HUDEP-2 (cell line): ENCODE measurements around the gene GRM6.

Source experiments
- DNase-seq, 76 experiments: peaks; one replicate each; lab custom pipeline; 2025; ENCODE audit not compliant: unreplicated experiment in 76 of 76; lab: John Stamatoyannopoulos, UW

The GRM6 gene

DNA sequence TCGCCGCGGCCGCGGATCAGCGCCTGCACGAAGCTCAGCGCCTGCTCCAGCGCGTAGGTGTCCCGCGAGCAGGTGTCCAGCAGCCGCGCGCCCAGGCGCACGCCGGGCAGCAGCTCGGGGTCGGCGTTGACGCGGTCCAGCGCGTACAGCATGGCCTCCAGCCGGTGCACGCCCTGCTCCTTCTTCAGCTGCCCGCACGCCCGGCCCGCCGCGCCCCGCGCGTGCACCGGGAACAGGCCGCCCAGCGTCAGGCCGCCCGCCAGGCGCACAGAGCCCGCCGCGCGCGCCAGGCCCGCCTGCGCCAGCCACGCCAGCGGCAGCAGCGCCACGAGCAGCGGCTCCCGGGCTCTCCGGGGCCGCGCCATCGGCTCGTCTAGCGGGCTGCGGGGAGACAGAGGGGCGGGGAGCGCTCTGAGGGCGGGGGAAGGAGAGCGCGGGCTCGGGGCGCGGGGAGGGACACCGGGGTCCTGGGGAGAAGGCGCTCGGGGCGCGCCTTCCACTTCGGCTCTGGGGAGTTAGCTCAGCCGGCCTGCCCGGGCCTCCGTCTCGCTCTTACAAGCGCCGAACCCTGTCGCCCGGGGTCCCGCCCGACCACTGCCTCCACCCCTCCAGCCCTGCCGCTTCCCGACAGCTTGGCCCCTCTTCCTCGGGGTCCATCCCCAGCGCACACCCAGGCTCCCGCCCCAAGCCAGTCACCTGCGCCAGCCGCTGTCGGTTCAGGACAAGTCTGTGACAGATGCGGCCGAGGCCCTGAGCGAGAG lies at the start of gene GRM6:
Gene GRM6, minus strand, starts transcription at position 741 of the 761 bp plus-strand sequence. Its CDS starts 376 bp downstream, at position 365.
- no peak for DNase-seq

DNA sequence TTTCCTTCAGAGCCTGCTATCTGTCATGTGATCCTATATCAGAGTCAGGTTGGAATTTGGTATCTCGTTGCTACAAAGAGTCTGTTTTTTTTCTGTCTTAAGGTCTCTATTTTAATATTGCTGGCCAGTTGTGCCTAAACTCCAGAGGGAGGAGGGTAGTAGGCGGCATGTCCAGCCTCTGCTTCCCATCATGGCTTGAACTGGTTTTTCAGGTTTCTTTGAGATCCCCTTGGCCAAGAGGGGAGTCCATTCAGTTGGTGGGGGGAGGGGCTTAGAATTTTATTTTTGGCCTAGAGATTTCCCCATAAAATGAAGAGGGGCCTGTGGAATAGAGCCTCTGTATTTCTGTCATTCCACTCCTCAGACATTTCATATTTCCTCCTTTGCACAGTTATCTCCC lies 49.6 kb upstream of the GRM6 start:
- no peak for DNase-seq

DNA sequence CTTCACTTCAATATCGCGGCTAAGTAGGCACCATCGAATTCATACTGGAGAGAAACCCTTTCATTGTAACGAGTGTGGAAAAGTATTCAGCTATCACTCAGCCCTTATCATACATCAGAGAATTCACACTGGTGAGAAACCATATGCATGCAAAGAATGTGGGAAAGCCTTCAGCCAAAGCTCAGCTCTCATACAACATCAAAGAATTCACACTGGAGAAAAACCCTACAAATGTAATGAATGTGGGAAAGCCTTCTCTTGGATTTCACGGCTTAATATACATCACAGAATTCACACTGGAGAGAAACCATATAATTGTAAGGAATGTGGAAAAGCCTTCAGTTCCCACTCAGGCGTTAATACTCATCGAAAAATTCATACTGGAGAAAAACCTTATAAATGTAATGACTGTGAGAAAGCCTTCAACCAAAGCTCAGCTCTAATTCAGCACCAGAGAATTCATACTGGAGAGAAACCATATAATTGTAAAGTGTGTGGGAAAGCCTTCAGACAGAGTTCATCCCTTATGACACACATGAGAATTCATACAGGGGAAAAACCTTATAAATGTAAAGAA lies 38.0 kb upstream of the GRM6 start:
- no peak for DNase-seq

DNA sequence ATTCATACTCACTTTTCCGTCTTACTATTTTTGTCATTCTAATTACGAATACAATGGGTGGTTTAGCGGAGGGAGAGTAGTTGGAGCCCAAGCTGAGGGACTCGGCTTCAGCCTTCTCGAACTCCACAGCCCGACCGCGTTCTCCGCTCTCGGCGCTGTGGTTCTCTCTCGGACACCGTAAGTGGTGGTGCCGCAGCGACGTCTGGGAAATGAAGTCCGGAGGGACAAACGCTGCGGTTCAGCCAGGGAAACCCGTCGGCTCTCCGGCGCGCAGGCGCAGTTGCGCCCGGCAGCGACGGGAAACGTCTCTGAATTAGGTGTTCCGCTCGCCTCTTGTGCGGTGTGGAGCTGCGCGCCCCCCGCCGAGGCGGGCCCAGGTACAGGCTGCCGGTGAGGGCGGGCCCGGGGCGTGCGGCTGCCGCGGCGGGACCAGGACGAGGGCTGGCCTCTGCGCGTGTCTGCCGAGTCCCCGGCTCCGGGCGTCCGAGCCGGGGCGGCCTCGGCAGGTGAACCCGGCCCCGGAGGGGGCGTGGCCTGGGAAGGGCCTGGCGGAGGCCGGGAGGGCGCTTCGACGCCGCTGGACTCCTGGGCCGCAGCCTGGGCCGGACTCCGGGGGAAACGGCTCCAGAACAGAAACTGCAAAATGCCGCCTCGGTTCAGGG lies 28.5 kb upstream of the GRM6 start, which contains the start of gene ZNF879:
Gene ZNF879, plus strand, starts transcription at position 277 of the 662 bp plus-strand sequence. CDS start 1,201 bp downstream, outside the sequence.
- peak in 63 of 76 experiments; percentile 2 to 91 (median 81) for DNase-seq

DNA sequence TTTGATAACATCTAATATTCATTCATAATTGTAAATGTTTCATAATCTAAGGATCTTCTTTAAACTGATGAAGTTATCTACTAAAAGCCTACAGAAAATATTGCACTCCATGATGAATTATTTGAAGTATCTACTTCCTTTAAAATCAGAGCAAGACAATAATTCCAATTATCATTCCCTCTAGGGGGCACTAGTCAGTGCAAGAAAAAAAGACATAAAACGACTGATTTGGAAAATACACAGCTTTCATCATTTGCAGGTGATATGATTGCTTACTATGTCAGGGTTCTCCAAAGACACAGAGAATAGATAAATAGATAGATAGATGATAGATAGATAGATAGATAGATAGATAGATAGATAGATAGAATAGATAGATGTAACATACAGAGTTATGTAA lies 13.5 kb upstream of the GRM6 start:
- DNase-seq, result no peak

DNA sequence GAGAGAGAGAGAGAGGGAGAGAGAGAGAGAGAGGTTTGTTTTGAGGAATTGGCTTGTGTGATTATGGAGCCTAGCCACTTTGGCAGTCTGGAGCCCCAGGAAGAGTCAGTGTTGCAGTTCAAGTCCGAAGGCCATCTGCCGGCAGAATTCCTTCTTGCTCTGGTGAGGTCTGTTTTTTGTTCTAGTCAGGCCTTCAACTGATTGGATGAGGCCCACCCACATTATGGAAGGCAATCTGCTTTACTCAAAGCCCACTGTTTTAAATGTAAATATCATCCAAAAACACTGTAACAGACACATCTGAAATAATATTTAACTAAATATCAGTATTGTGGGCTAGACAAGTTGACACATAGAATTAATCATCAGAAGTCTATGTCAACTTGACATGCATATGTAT lies 11.4 kb upstream of the GRM6 start:
- no peak for DNase-seq

DNA sequence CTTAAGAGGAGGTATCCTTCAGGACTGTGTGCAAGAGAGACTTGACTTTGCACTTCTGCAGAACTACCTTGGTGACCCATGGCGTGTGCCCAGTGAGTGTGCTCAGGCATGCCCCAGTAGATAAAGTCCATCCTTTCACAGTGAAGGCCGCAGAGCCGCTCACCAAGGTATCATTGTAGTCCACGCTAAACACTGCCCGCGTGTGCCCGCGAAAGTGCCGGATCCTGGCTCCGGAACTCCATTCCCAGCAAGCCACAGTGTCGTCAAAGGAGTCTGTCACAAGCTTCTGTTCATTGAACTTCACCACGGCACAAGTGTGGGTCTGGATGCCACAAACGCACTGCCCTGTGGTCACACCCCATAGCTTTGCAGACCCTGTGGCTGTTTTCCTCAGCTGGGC lies 3.3 kb upstream of the GRM6 start:
- no peak for DNase-seq

DNA sequence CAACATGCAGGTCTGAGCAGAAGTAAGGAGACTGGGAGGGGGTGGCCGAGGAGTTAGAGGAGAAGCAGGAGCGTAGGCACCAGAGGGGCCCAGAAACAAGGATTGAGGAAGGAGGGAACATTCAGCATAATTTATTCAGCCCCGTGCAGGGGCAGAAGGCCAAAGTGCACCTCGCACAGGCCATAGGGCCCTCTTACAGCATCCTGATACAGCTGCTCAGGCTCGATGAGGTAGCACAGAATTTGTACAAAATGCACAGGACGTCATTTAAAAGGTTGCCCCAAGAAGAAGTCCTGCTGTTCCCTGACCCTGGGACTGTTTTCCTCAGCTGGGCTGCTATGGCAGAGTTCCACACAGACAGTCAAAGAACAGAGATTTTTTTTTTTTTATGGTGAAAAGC lies 2.1 kb upstream of the GRM6 start:
- DNase-seq, result no peak

DNA sequence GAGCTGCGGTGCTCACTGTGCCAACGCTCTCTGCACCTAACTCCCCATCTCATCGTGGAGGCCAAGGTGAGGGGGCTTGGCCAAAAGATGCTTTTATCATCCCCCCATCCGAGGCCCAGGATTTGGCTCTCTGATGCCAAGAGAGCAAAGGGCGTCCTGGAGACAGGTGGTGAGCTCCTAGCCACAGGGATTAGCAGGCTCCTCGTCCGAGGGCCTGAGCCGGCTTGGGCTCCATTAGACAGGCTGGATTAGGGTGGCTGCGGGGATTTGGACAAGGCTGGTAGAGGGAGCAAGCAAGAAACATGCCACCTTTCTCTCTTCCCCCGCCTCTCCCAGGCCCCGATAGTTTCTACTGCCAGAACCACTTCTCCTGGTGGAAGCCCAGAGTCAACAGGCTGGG lies 1.0 kb upstream of the GRM6 start:
- DNase-seq, result no peak

DNA sequence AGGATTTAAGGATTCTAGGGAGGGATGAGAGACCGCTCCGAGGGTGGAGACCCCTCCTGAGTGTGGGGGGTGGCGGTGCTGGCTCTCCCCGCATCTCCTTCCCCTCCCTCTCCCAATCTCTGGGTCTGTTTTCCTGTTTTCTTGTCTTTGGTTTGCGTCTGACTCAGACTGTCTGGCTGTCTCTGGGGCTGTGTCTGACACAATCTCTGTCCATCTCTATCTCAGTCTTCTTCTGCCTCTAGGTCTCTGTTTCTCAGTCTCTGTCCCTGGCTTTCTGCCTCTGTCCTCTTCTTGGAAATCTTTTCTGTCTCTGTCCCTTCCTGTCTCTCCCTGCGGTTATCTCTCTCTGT lies 196 bp upstream of the GRM6 start:
- DNase-seq, result no peak

DNA sequence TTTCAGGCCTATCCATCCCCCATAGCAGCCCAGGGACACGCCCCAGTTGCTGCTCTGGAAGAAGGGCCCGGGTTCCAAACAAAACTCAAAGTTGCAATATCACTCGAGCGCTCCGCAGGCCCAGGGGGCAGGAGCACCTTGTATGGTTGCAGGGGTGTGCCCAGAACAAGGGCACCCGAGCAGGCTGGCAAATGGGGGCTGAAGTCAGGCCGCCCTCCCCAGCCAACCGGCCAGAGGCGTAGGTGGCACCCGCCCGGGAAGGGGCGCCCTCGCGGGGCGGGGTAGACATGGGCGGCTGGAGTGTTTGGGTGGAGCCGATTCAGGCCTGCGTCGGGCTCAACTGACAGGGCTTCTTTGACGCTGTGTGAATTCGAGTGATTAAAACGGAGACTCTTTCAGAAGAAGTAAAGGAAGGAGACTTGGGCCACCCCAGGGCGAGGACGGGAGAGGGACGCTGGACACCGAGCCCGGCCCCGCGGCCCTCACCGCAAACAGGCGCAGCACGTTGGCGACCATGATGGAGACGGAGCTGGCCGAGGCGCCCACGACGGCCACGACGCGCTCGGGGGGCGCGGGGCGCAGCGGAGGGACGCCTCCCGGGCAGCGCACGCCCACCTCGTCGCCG lies 1.1 kb downstream of the GRM6 start:
- DNase-seq, result no peak

DNA sequence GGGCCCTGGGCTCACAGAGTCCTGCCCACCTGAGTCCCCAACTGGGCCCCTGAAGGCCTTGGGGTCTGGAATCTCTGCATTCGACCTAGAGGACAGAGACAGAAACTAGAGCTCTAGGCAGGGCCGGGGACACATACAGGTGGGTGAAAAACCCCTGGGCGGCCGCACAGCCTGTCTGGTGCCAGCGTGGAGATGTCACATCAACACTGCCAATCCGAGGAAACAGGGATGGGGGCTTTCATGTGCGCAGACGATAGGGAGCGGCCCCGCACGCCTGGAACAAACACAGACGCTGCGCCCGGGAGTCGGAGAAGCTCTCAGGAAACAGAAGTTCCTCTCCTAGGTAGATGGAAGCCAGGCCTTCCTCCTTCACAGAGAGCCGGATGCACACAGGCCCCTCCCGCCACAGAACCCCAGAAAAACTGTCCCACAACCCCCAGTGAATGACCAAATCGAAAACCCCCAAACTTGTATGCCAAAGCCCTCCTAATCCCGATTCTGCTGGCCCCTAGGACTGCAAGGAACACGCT lies 1.8 kb downstream of the GRM6 start:
- DNase-seq, result no peak

DNA sequence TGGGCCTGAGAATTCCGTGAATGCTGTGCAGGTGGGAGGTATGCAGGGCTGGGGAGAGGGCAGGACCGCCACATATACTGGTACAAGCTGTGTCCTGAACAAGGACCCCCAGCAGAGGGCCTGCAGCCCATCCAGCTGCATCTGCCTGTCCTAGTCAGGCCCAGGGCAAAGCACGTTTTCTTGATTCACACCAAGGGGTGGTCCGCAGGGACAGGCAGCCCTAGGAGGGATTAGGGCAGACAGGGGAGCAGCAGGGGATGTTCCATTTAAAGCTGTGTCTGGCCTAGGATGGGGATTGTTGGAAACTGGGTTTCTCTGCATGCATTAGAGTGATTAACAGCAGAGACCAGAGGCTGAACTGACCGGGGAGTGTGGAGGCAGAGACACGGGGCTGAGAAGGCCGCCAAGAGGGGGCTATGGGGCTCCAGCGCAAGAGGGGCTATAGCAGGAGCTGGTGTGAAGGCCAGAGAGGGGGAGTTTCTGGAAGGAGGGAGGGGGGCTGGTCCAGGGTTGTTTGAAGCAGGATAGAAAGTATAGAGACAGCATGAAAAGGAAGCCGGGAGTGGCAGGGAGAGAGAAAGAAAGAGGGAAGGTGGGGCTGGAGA lies 2.7 kb downstream of the GRM6 start:
- DNase-seq, result no peak

DNA sequence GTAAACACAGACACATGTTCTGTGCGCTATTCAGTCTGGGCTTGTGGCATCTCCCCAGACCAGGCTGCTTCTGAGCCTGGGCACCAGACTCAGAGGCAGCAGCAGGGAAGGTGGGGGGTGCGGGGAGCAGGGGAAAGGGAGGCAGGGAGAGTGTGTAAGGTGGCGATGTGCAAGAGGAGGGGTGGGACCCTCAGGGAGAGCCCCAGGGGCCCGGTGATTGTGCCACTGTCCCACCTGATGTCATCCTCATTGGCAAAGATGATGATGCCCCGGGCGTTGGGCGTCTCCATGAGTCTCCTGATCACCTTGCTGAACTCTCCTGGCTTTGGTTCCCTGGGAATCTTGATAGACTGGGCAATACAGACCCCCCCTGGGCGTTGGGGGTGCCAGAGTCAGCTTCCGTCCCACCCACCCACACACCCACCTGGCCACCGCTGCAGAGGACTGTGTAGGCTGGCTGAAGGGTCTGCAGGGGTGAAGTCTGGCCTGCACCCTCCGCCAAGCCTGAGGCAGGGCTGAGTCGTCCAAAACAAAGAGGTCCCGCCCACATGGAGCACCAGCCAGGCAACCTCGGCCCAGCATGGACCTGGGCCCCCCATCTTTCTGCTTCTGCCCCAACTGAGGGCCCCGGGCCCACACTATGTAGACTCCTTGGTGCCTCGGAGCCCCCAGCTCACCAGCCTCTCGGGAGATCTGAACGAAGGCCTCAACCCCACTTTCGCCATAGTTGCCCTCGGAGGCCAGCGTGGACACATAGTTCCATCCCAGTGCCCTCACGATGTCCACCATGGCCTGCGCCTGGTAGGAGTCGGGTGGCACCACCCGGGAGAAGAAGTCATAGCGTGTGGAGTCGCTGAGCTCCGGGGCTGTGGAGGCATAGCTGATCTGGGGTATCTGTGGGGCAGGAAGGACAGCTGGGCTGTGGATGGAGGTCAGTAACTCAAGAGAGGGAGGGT lies 3.7 kb downstream of the GRM6 start:
- DNase-seq, result no peak

DNA sequence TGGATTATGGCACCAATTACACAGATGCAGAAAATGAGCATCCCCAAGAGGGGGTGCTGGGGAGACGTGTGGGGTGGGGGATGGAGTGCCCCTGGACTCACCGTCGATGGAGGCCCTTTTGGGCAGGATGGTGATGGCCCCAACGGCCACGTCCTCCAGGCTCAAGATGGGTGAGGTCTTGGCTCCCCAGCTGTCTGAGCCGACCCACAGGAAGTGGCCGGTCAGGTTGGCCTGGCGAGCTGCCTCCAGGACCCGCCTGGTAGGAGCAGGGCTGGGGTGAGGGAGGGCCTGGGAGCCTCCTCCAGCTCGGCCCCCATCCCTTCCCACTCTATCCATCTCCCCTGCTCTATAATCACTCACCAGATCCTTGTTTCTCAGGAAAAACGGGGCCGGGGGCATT lies 4.6 kb downstream of the GRM6 start:
- no peak for DNase-seq

DNA sequence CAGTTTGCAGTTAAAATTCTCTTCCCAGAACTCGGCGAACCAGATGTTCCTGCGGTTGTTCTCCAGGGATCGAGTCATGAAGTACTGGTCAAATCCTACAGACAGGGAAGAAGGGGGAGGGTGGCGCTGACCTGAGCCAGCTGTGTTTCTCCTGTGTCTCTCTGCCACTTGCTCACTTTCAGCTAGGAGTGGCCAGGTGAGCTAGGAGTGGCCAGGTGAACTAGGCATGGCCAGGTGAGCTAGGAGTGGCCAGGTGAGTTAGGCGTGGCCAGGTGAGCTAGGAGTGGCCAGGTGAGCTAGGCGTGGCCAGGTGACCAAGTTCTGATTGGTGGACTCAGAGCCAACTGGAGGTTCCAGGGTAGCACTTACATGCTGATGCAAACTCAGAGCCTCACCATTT lies 5.8 kb downstream of the GRM6 start:
- DNase-seq, result no peak

DNA sequence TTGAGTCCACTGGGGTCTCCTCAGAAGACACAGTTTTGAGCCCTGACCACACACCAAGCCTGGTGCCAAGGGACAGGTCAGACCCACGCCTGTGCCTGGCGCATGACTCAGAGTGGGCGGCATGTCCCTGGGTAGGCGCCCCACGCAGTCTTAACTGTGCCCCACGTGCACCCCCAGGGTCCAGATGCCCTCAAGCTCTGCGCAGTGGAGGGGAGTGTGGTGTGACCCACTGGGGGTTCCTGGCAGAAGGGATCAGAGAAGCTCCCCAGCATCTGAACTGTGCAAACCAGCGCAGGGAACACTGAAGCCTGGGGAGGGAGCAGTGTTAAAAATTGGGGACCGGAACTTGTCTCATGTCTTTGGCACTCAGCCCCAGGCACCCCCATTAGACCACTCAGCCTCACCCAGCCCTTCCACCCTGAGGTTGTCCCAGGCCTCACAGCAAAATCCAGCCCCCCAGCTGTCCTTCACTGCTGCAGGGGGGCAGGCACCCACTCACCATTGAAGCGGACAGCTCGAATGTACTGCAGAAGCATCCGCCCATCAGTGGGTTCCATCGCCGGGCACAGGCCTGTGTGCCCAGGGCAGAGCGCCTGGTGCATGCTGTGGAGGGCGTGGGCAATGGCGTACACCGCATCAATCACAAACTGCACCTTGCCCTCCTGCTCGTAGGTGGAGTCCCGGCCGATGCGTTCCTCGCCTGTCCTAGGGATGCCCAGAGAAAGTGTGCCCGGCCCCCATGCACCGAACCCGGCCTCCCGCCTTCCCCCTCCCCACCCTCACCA lies 6.5 kb downstream of the GRM6 start:
- no peak for DNase-seq

DNA sequence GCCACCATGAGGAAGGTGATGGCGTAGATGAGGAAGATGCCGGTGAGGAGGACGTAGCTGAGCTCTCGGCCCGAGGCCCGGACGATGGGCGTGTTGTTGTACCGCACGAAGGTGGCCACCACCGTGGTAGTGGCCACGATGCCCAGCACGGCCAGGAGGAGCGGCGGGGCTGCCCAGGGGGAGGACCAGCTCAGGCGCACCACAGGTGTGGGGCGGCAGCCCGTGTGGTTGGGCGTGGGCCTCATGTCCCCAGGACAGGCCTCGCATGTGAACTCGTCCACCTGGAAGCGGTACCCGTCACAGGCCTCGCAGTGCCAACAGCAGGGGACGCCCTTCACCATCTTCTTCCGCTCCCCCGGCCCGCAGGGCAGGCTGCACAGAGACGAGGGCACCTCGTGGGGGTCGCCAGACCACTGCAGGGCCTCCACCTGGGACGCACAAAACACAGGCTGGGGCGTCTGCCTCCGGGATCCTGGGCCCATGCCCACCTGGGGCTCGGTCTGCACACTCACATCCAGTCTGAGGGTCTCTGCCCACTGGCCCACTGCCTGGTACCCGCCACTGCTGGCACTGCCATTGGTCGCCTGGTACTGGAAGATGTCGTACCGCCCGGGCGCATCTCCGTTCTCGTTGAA lies 8.7 kb downstream of the GRM6 start:
- no peak for DNase-seq
